ENCODE results near the gene SH3PXD2A.

GRCh38 chr10:103800089-103800488 is 55.3 kb downstream of the SH3PXD2A start:
- TF ChIP-seq POLR2AphosphoS5 (IDR thresholded peaks at IDR 0.05; ENCODE audit: low read depth, low read length) (no peak), TAF1 (IDR thresholded peaks at IDR 0.05; ENCODE audit: borderline replicate concordance, low read depth, low read length) (no peak)
